DND-41 (cell line): ENCODE data around the gene LRRC55.

Source experiments
- CTCF ChIP-seq: IDR thresholded peaks from 2 replicates; pipeline ENCODE4 v1.5.1; 2012; ENCODE audit warnings: borderline replicate concordance, low read length, moderate library complexity, mild to moderate bottlenecking; ENCODE audit not compliant: poor library complexity, severe bottlenecking; ENCODE audit errors: extremely low read depth
- EZH2 ChIP-seq: IDR thresholded peaks from 3 replicates; pipeline ENCODE4 v1.6.1; 2012; ENCODE audit warnings: borderline replicate concordance, low read depth, mild to moderate bottlenecking, moderate library complexity, low read length, inconsistent platforms; ENCODE audit not compliant: severe bottlenecking

- TF ChIP-seq CTCF (no peak), EZH2 (no peak)
Measured at GRCh38 chr11:57205041-57205641, 23.4 kb downstream of the LRRC55 start.
